SK-N-DZ (cell line): Measurements from ENCODE around the gene SYNPO2.
"Not testable (repeated sequence)": the region's sequence is repeated elsewhere in the genome, so short reads cannot be mapped to it uniquely, and the experiment has no call there.

Source experiments
- DNase-seq: peaks from one replicate; pipeline ENCODE4 v3.0.0-alpha.2; 2015; ENCODE audit warnings: low spot score

The SYNPO2 gene

DNA sequence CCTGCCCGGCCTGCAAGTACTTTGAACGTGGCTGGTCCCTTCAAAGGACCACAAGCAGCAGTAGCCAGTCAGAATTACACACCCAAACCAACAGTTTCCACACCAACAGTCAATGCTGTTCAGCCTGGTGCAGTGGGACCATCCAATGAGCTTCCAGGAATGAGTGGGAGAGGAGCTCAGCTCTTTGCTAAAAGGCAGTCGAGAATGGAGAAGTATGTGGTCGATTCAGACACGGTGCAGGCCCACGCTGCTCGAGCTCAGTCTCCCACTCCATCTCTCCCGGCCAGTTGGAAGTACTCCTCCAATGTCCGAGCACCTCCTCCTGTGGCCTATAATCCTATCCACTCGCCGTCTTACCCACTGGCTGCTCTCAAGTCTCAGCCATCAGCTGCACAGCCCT is 142.6 kb downstream of the SYNPO2 start:
- DNase-seq: no peak

DNA sequence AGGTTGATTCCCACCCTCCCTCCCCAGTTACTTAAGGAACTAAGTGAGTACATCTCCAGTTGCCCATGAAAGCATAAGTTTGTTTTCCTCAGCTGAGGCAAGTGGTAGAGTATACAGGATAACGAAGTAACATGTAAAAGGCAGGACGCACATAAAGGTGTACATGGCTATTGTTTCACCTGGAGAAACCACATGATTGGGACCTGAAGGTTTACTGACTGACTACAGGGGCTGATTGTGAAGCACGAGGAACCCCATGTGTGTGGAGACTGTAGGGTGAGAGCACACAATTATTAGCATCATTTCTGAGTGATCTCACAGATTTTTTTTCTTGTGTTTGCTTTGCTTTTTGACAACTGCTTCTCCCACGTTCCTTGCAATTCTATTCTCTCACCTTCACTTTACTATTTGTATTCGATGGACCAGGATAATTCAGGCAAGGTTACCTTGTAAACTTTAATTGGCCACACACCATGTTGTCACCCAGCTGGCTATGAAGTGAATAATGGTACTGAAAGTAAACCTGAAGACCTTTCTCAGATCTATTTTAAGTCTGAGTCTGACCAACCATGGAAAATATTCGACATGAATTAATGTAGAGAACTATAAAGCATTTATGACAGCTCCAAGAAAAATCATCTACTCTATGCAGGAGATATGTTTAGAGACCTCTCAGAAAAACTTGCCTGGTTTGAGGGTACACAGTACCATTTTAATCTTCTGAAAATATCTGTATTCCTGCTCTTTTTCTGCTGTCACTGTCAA is 144.4 kb downstream of the SYNPO2 start:
- DNase-seq: no peak

- DNase-seq: no peak
Observed at GRCh38 chr4:119034276-119035008, 145.8 kb downstream of the SYNPO2 start.

- DNase-seq: no peak
Observed at GRCh38 chr4:119035951-119036737, 147.5 kb downstream of the SYNPO2 start.

DNA sequence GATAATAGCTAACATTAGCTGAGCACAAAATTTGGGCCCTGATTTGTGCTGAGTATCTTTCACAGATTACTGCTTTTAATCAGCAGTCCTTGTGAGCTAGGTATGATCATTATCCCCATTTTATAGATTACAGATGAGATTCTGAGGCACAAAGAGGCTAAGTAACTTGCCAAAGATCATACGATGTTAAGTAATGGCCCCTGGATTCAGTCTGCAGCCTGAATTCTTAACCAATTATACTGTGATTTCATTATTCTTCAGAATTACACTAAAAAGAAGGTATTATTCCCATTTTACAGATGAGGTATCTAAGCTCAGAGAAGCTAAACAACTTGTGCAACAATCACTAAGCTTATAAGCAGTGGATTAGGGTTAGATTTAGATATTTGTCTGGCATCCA is 149.1 kb downstream of the SYNPO2 start:
- DNase-seq: no peak

DNA sequence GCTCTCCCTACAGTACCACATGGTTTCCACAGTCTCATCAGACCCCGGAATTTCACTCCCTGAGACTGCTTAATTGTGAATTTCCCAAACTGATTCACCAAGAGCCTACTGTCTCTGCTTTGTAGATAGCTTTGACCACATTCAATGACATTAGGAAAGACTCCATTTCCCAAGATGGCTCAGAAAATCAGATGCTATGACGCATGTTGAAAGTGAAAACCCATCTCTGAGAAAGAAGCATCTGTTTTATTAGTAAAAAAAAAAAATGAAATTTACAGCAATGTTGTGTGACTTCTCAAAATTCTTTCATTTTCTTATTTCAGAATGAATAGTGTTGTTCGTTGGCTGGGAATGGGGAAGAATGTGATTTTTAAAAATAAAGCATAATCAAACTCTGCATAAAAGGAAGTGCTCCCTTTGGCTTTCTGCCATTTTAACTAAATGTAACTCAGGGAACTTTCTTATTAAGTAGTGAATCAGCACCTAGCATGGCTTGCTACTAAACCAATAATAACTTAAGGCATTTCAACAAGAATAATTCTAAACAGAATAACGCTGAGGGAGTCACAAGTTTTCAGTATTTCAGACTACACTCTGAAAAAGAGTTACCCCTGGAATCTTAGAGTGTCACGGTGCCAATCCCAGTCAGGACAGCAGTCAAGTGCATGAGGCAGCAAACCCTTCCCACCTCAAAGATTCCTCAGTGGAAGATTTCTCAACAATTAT is 149.6 kb downstream of the SYNPO2 start:
- no peak for DNase-seq

GRCh38 chr4:119039160-119039559 is 150.5 kb downstream of the SYNPO2 start:
- no peak for DNase-seq

DNA sequence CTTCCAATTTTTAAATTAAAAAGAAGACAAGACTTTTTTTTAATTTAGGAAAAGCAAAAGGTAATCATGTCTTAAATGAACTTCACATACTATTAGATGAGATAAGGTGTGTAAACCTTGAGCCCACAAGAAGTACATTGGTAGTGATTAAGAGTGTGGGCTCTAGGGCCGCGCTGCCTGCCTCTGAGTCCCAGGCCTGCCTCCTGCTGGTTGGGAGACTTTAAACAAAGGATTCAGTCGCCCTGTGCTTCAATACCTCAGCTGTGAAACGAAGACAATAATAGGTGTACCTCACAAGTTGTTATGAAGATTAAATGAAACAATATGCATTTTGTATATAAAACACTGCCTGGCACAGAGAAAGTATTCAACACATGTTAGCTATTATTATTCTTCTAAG is 151.1 kb downstream of the SYNPO2 start:
- no peak for DNase-seq

GRCh38 chr4:119040261-119040660 is 151.6 kb downstream of the SYNPO2 start:
- DNase-seq: no peak

GRCh38 chr4:119040694-119041185 is 152.1 kb downstream of the SYNPO2 start:
- no peak for DNase-seq

GRCh38 chr4:119041396-119041795 is 152.7 kb downstream of the SYNPO2 start:
- DNase-seq: no peak

GRCh38 chr4:119041951-119042560 is 153.4 kb downstream of the SYNPO2 start:
- peak; percentile 62 for DNase-seq

DNA sequence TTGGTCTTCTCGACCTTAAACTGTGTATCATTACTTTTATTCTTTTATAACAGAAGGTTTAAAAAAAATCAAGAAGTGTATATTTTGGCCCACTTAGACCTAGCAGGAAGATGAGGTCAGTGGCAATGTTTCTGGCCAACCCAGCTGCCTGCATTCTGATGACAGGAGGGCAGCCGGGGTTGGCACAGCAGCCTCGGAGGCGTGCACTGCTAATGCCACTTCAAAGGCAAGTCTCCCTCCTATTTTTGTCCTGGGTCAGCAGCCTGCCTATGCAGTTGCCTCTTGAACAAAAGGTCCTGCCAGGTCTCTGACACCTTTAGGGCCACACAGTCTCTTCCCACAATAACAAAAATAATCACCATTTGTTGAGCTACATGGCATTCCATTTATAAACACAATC is 157.6 kb downstream of the SYNPO2 start:
- no peak for DNase-seq

DNA sequence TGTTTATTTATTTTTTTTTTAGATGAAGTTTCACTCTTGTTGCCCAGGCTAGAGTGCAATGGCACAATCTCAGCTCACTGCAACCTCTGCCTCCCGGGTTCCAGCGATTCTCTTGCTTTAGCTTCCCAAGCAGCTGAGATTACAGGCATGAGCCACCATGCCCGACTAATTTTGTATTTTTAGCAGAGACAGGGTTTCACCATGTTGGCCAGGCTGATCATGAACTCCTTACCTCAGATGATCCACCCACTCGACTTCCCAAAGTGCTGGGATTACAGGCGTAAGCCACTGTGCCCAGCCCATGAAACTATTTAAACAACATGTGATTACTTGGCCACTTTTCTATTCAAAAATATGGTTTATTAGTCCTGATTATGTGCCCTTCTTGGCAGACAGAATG is 158.4 kb downstream of the SYNPO2 start:
- DNase-seq: not testable (repeated sequence)

- DNase-seq: no peak
Observed at GRCh38 chr4:119048446-119048845, 159.8 kb downstream of the SYNPO2 start.

- no peak for DNase-seq
Observed at GRCh38 chr4:119049342-119049741, 160.7 kb downstream of the SYNPO2 start.

- no peak for DNase-seq
Observed at GRCh38 chr4:119050527-119051090, 162.0 kb downstream of the SYNPO2 start.

DNA sequence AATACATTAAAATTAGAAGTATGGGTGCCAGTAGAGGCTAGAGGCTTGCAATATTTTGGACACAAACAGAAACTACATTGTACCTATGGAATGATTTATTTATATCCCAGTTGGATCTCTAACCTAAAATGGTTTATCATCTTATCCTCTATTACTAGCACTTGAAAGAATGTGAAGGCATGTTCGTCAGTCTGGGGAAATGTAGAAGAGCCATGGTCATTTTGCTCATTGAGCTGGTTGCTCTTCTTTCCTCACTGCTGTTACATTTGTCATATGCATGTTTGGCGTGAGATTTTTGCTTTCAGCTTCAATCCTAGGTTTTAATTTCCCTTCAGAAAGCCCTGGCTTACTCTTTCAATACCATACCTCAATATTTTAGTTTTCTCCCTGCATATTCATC is 164.6 kb downstream of the SYNPO2 start:
- no peak for DNase-seq

- no peak for DNase-seq
Observed at GRCh38 chr4:119053997-119054396, 165.3 kb downstream of the SYNPO2 start.

DNA sequence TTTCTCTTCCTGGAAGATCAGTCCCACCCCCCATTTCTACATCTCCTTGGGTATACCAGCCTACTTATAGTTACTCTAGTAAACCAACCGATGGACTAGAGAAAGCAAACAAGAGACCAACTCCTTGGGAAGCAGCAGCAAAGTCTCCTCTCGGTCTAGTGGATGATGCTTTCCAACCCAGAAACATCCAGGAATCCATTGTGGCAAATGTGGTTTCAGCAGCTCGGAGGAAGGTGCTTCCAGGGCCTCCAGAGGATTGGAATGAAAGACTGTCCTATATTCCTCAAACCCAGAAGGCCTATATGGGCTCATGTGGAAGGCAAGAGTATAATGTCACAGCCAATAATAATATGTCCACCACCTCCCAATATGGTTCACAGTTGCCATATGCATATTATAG is 168.8 kb downstream of the SYNPO2 start:
- no peak for DNase-seq

DNA sequence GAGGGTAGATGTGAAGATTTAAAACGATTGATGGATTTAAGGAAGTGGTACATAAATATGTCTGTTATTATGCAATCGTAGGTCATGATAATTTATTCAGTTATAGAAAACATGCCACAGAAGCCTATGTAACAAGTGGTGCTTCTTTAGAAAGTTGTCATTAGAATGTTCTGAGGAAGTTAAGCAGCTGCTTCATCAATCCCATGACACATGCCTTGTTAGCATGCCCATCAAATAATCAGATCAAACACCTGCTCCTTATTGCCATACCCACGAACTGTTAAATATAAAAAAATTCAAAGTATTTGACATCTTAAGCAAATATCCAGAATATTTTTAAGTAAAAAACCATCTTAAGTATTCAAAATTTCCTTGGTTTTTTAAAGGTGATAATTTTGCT is 170.6 kb downstream of the SYNPO2 start:
- no peak for DNase-seq
